GM12891 (cell line): Measurements from ENCODE around the gene SYNE3.

Experiments used
- POLR2A ChIP-seq: IDR thresholded peaks from 2 replicates; pipeline ENCODE4 v1.6.1; 2011; ENCODE audit warnings: low read depth, low read length, control low read depth
- TAF1 ChIP-seq: IDR thresholded peaks from 2 replicates; pipeline ENCODE4 v1.6.1; 2011; ENCODE audit warnings: low read depth, low read length, control low read depth

DNA sequence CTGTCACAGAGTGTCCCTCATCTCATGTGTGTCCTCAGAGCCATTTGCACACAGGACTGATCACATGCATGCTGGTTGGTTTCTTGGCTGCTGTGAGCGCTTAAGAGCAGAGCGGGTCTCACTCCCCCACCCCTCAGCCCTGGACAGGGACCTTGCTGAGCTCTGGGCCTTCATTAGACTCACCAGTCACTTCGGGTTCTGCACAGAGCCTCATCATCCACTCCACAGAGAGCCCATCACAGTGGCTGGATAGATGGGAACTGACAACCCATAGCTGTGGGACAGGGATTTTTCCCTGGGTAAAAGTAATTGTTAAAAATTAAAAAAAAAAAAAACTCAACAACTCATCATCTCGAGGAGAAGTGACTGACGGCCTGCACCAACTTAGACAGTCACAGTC lies 26.6 kb upstream of the SYNE3 start:
- TF ChIP-seq TAF1 (no peak), POLR2A (no peak)
